OCI-LY1 (cell line): ENCODE results near the gene COX4I1.

ENCODE experiments used
- H2AFZ ChIP-seq: fragments of 200-600 bp; sonication (generic), shearing (Covaris generic); 2 replicates; pipeline ENCODE4 v1.6.0; 2014; ENCODE audit warnings: antibody characterized with exemption, mild to moderate bottlenecking, low read length
- H3F3A ChIP-seq: fragments of 200-600 bp; sonication (generic), shearing (Covaris generic); 2 replicates; pipeline ENCODE4 v1.6.0; 2014; ENCODE audit warnings: mild to moderate bottlenecking, antibody characterized with exemption, low read length, moderate library complexity; ENCODE audit not compliant: insufficient read depth
- H3K27ac ChIP-seq: fragments of 200-600 bp; sonication (generic); 2 replicates; pipeline ENCODE4 v1.5.1; 2014; ENCODE audit warnings: low read length, mixed run types, mild to moderate bottlenecking, low read depth; ENCODE audit not compliant: poor library complexity, severe bottlenecking
- H3K27me3 ChIP-seq: fragments of 200-600 bp; sonication (generic); 2 replicates; pipeline ENCODE4 v1.6.0; 2014; ENCODE audit warnings: antibody characterized with exemption, mild to moderate bottlenecking, low read length, moderate library complexity; ENCODE audit not compliant: insufficient read depth
- H3K36me3 ChIP-seq: fragments of 200-600 bp; sonication (generic); 2 replicates; pipeline ENCODE4 v1.6.1; 2014; ENCODE audit warnings: mild to moderate bottlenecking, antibody characterized with exemption, low read length, moderate library complexity, mixed read lengths; ENCODE audit not compliant: insufficient read depth
- H3K4me1 ChIP-seq: fragments of 200-600 bp; sonication (generic); 2 replicates; pipeline ENCODE4 v1.5.1; 2014; ENCODE audit warnings: mild to moderate bottlenecking, low read length, moderate library complexity; ENCODE audit not compliant: insufficient read depth, severe bottlenecking
- H3K4me2 ChIP-seq: fragments of 200-600 bp; sonication (generic), shearing (Covaris generic); 2 replicates; pipeline ENCODE4 v1.6.1; 2014; ENCODE audit warnings: low read length
- H3K4me3 ChIP-seq: fragments of 200-600 bp; sonication (generic); 2 replicates; pipeline ENCODE4 v1.5.1; 2014; ENCODE audit warnings: low read length, low read depth, mild to moderate bottlenecking, mixed read lengths; ENCODE audit not compliant: poor library complexity, severe bottlenecking
- H3K79me2 ChIP-seq: fragments of 200-600 bp; shearing (Covaris generic); 2 replicates; pipeline ENCODE4 v1.6.1; 2016; ENCODE audit warnings: mixed run types, low read length, mixed read lengths; ENCODE audit not compliant: insufficient read depth
- H3K9ac ChIP-seq: fragments of 200-600 bp; sonication (generic), shearing (Covaris generic); 2 replicates; pipeline ENCODE4 v1.6.1; 2014; ENCODE audit warnings: mild to moderate bottlenecking, low read length, mixed read lengths
- H3K9me2 ChIP-seq: fragments of 200-600 bp; sonication (generic), shearing (Covaris generic); 2 replicates; pipeline ENCODE4 v1.6.1; 2014; ENCODE audit warnings: low read depth, mild to moderate bottlenecking, low read length, mixed read lengths
- H3K9me3 ChIP-seq: fragments of 200-600 bp; shearing (Covaris generic); 2 replicates; pipeline ENCODE4 v1.6.1; 2014; ENCODE audit warnings: low read length, mixed read lengths
- H4K20me1 ChIP-seq: fragments of 200-600 bp; sonication (generic), shearing (Covaris generic); 2 replicates; pipeline ENCODE4 v1.6.0; 2016; ENCODE audit warnings: mild to moderate bottlenecking, low read length; ENCODE audit not compliant: insufficient read depth
- CTCF ChIP-seq: fragments of 200-600 bp; sonication (generic), shearing (Covaris generic); IDR thresholded peaks from 2 replicates; pipeline ENCODE4 v1.5.1; 2017; ENCODE audit warnings: mild to moderate bottlenecking, antibody characterized with exemption, low read length, moderate library complexity, mixed read lengths
- EZH2 ChIP-seq: fragments of 200-600 bp; sonication (generic), shearing (Covaris generic); IDR thresholded peaks from 2 replicates; pipeline ENCODE4 v1.8.0; 2017; ENCODE audit warnings: borderline replicate concordance, mixed run types, mild to moderate bottlenecking, antibody characterized with exemption, low read length, moderate library complexity, mixed read lengths

Gene COX4I1

DNA sequence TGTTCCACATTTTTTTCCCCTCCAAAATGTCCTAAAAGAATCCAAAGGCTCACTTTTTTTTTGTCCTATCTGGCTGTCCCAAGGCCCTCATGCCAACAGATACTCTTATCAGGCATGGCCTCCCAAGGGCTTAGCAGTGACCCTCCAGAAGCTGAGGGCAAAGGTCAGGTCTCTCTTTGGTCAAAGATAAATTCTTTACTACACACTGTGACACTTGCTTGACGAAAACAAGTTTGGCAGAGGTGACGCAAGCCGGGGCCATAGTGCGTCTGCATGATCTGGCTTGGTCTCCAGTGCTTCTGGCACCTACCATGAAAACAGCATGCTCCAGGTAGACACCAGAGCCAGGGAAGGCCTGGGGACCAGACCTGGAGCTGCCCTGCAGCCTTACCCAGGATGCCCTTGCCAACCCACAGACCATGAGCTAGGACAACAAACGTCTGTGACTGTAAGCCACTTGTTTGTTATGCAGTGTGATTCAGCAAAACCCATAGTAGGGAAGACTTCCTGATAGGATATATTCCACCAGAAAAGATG lies 50.9 kb downstream of the COX4I1 start:
- Histone ChIP-seq H3K79me2 (no peaks in the 10 kb centered on the region), H4K20me1 (no peaks in the 10 kb centered on the region), H3K27me3 (0 out of 2 replicates have a peak, but pooled peaks cover 5% of the 10 kb centered on the region), H3K9me2 (no peaks in the 10 kb centered on the region), H2AFZ (no peak overlapping the region), H3K4me3 (no peak overlapping the region), H3K9me3 (no peaks in the 10 kb centered on the region; the same call in 1 of the 2 replicates), H3K9ac (no peak overlapping the region), H3K4me1 (no peaks in the 10 kb centered on the region), H3K36me3 (no peaks in the 10 kb centered on the region), H3K27ac (no peak overlapping the region), H3F3A (no peaks in the 10 kb centered on the region), H3K4me2 (no peak overlapping the region)
- TF ChIP-seq CTCF = no peak
- no peak for TF ChIP-seq EZH2

DNA sequence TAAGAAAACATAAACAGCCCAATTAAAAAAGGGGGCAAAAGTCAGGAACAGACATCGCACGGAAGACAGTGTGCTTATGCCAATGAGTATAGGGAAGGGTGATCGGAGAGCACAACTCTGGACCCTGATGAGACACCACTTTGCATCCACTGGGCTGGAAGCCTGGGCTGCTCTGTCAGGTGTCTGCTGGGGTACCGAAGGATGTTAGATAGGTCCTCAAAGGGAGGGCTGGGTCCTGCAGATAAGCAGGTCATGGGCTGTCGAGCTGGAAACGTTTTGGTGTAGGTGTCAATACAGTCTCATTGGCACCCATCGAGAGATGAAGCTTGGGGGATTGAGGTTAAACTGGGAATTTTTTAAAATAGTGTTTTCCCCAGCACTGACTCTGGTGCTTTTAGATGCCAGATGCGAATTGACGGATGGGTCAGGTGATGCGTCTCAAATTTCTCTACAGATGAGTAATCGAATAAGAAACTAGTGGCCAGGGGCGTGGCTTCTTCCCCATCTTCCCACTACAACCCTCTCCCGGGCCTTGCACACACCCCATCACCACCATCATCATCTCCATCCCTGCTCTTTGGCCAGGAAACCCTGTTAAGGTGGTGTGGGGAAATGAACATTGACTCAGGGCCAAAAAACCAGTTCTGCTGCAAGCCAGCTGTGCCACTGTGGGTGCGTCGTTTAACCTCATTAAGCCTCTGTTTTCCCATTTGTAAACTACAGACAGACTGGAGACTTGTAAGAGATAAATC lies 51.7 kb downstream of the COX4I1 start:
- TF ChIP-seq CTCF (no peak), EZH2 (no peak)
- H4K20me1 ChIP-seq = no peaks in the 10 kb centered on the region
- H3K9me3 ChIP-seq = no peaks in the 10 kb centered on the region; the same call in 1 of the 2 replicates
- H3K27me3 ChIP-seq = 0 out of 2 replicates have a peak, but pooled peaks cover 5% of the 10 kb centered on the region
- no peaks in the 10 kb centered on the region for H3K4me1 ChIP-seq
- no peak overlapping the region for H3K27ac ChIP-seq
- no peaks in the 10 kb centered on the region for H3K9me2 ChIP-seq
- H3K4me3 ChIP-seq = no peak overlapping the region
- no peaks in the 10 kb centered on the region for H3K36me3 ChIP-seq
- no peak overlapping the region for H3K9ac ChIP-seq
- no peak overlapping the region for H2AFZ ChIP-seq
- H3F3A ChIP-seq = no peaks in the 10 kb centered on the region
- no peaks in the 10 kb centered on the region for H3K79me2 ChIP-seq
- H3K4me2 ChIP-seq = no peak overlapping the region

- Histone ChIP-seq H3K27ac (no peak overlapping the region), H3K9ac (no peak overlapping the region), H3K4me1 (peaks cover 3% of the 10 kb centered on the region), H3K27me3 (0 out of 2 replicates have a peak, but pooled peaks cover 5% of the 10 kb centered on the region), H4K20me1 (no peaks in the 10 kb centered on the region), H3K9me2 (no peaks in the 10 kb centered on the region), H3F3A (no peaks in the 10 kb centered on the region), H3K36me3 (no peaks in the 10 kb centered on the region), H3K4me3 (no peak overlapping the region), H3K9me3 (no peaks in the 10 kb centered on the region; the same call in 1 of the 2 replicates), H3K79me2 (no peaks in the 10 kb centered on the region), H2AFZ (no peak overlapping the region), H3K4me2 (no peak overlapping the region; the same call in 1 of the 2 replicates)
- TF ChIP-seq CTCF = no peak
- no peak for TF ChIP-seq EZH2
Observed at GRCh38 chr16:85853547-85854545, 54.4 kb downstream of the COX4I1 start.
